Pancreas (tissue), 10 donors: Measurements from ENCODE around the gene IQGAP1. TPM values are rescaled to one million over a fixed set of nuclear protein-coding genes. Genes with fewer than 3 reads are reported as not detected.
A peak's percentile ranks its signal among the peaks of the same experiment; 100 is the strongest.

Experiments used
- ATAC-seq, 4 donors: fragments of 200-7000 bp; cut with Tn5 transposase; one replicate each; pipeline versions ENCODE4 v1.8.0 to v1.9.1; 2020; ENCODE audit warnings: mild to moderate bottlenecking in 4 of 4, moderate library complexity in 4 of 4
- DNase-seq, 6 donors: peaks; one replicate each; pipeline ENCODE4 v3.0.0-alpha.2; 2020
- FAIRE-seq: peaks from 2 replicates; lab custom pipeline; 2012; peaks lifted over from hg19 to GRCh38; lab: Jason Lieb, UNC
- H3K27ac ChIP-seq, 4 donors: fragments of 200-600 bp; sonication (generic); 1 replicate in 3 of 4; 2 replicates in 1 of 4; pipeline versions ENCODE4 v1.5.0 to v1.8.0; 2020
- H3K27me3 ChIP-seq, 4 donors: fragments of 200-600 bp; one replicate each; pipeline ENCODE4 v1.8.0; 2021
- H3K36me3 ChIP-seq, 3 donors: fragments of 200-600 bp; sonication (generic) in 1 of 3; one replicate each; pipeline versions ENCODE4 v1.5.0 to v1.8.0; 2020 to 2021
- H3K4me1 ChIP-seq, 3 donors: fragments of 200-600 bp; one replicate each; pipeline ENCODE4 v1.8.0; 2021
- H3K4me3 ChIP-seq, 4 donors: fragments of 200-600 bp; sonication (generic) in 2 of 4; one replicate each; pipeline versions ENCODE4 v1.5.0 to v1.8.0; 2020 to 2021
- H3K9me3 ChIP-seq, 4 donors: fragments of 200-600 bp; one replicate each; pipeline ENCODE4 v1.8.0; 2021
- WGBS, 2 donors: extraction: QIAGEN DNeasy Blood & Tissue Kit; methylation state at CpG; one replicate each; pipeline ENCODE4 v1.1.7; 2013; 5-methylcytosine and 5-hydroxymethylcytosine counted together
- intact Hi-C, 3 donors: fragments of 100-400 bp; cut with DNase I; formaldehyde crosslinking; loops; one replicate each; pipeline versions ENCODE4 v1.11.1 to v1.14.2; 2022
- polyA plus RNA-seq, 2 donors: library from polyadenylated mRNA; stranded (reverse); fragments of 200-250 nt; gene quantifications; one replicate each; pipeline ENCODE4 v1.2.3, GENCODE V29; 2013
- total RNA-seq, 6 donors: library from RNA; stranded (reverse); fragmentation: NEBNext Ultra II Directional in 4 of 6; extraction: Animal tissue kit (Norgen Biotek cat#: 25700) in 4 of 6; gene quantifications; one replicate each; pipeline versions ENCODE4 v1.2.1 to v1.2.4, GENCODE V29; 2021 to 2023
- TF ChIP-seq, protein P1 (sequence below), 4 donors: fragments of 200-600 bp; sonication (generic) in 3 of 4; IDR thresholded peaks; one replicate each; pipeline versions ENCODE4 v1.5.0 to v1.8.0; 2021; ENCODE audit warnings: antibody characterized with exemption in 4 of 4
- donor health status: healthy with polysubstance abuse.
- donor health status: DM: no; HTN: no; CAD: no; lungs with moderate emphysema.
- donor health status: DM: no; HTN: no; CAD: no.
- donor health status: control.
- donor health status: control.
- donor health status: Bipolar disorder and iron deficiency.
- donor health status: DM: yes; HTN: yes; CAD: no.
- donor health status: DM: no; HTN: no; CAD: no.
- donor health status: DM: no; HTN: no; CAD: no.
- donor health status: DM: yes; HTN: yes; CAD: no.

Gene IQGAP1
- total and polyA plus RNA-seq, 8 donors, result 20.6 to 103 (median 43.3) TPM

DNA sequence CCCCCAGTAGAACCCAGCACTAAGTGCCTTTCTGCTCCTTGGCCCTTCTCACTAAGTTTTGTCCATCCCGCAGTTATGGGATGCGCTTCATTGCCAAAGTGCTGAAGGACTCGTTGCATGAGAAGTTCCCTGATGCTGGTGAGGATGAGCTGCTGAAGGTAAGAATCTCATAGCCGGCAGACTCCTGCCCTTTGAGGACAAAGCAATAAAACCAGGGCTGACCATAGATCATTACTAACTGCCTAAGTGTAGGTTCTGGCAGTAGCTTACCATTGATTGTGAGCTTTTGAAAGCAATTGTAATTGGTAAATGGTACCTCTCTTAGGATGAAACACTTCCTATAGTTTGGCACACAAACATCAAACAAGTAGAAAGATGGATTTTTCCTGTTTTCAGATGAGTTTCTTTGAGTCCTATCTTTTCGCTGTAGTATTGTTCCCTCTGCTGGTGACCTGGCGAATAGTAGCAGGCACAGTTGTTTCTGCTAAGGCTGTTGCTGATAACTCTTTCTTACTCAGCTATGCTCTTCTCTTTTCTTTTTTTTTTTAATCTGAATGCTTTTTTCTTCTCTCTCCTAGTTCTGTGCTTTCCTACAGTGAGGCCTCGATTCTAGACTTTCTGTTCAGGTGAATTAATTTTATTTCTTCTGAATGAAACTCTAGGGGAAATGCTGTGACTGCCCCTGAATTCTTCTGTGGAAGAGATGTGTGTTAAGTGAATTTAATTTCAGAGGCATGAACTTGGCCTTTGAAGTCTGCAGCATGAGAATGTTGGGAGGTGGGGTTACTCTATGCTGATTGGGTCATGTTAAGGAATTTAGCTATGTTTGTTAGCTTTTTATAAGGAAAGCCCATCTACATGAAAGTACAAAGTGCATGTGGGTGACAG, 94.3 kb downstream of the IQGAP1 start:
- peaks cover 11 to 61% (median 19%) of the 10 kb centered on the region in 3 donors for H3K36me3 ChIP-seq
- WGBS, 2 donors, result 50% methylated on average over 7 of the region's 7 CpGs
- TF ChIP-seq, protein P1, sequence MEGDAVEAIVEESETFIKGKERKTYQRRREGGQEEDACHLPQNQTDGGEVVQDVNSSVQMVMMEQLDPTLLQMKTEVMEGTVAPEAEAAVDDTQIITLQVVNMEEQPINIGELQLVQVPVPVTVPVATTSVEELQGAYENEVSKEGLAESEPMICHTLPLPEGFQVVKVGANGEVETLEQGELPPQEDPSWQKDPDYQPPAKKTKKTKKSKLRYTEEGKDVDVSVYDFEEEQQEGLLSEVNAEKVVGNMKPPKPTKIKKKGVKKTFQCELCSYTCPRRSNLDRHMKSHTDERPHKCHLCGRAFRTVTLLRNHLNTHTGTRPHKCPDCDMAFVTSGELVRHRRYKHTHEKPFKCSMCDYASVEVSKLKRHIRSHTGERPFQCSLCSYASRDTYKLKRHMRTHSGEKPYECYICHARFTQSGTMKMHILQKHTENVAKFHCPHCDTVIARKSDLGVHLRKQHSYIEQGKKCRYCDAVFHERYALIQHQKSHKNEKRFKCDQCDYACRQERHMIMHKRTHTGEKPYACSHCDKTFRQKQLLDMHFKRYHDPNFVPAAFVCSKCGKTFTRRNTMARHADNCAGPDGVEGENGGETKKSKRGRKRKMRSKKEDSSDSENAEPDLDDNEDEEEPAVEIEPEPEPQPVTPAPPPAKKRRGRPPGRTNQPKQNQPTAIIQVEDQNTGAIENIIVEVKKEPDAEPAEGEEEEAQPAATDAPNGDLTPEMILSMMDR (IDR thresholded peaks at IDR 0.05), result peak in 3 of 4 donors; percentile 39 to 60 (median 40)

DNA sequence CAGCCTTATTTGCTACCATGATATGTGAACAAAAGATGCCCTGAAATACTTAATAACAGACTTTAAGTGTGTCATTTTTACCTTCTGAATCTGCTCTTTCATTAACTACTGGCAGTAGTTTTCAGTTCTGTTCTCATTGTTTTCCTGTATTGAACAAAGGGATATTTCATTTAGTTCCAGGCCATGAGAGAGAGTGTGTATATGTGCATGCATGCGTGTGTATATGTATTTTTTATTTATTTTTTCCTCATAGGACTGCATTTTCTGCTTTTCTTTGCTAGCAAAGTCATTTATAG, 94.9 kb downstream of the IQGAP1 start:
- no peak for DNase-seq
- TF ChIP-seq, protein P1 (IDR thresholded peaks at IDR 0.05), result no peak
- ATAC-seq, result no peak
- Histone ChIP-seq H3K36me3 (peaks cover 11 to 61% (median 23%) of the 10 kb centered on the region in 3 donors), H3K4me3 (no peak overlapping the region), H3K27me3 (no peaks in the 10 kb centered on the region), H3K9me3 (no peaks in the 10 kb centered on the region), H3K27ac (no peak overlapping the region), H3K4me1 (peaks cover 0 to 19% (median 13%) of the 10 kb centered on the region in 3 donors)
- WGBS, 2 donors, result 43 to 64% methylated on average over 1 of the region's 1 CpG
- intact Hi-C loops, result loop anchor here in 2 of 3 donors (5.0 to 10.0 kb wide), 2 partner anchors 158 to 161 kb away; no protein-coding TSS in a partner anchor
- no peak for FAIRE-seq

More for the DNA sequence above, 94.3 kb downstream of the IQGAP1 start:
- no peak for FAIRE-seq
- Histone ChIP-seq H3K27me3 (no peaks in the 10 kb centered on the region), H3K4me1 (peaks cover 0 to 20% (median 13%) of the 10 kb centered on the region in 3 donors), H3K9me3 (no peaks in the 10 kb centered on the region), H3K4me3 (no peak overlapping the region), H3K27ac (no peak overlapping the region)
- ATAC-seq, result peak in 3 of 4 donors; percentile 34 to 66 (median 50)
- intact Hi-C loops, result loop anchor here in 2 of 3 donors (5.0 to 10.0 kb wide), 2 partner anchors 158 to 160 kb away; no protein-coding TSS in a partner anchor
- DNase-seq, result peak in 2 of 6 donors; percentile 17 to 62

DNA sequence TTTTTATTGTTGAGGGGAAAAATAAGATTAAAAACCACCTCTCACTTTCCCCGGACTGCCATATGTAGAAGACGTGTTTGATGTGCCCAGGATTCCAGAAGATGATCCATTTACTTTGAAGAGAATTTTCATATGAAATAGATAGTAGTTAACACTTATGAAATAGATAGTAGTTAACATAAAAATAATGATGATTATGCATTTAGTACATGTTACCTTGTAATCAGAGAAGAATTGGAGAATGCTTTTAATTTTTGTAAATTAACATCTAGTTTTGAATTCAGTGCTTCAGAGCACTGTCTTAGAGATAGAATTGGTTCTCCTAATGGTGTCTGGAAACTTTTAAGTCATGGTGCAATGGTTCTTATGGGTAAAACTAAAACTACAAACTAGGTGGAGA, 95.6 kb downstream of the IQGAP1 start:
- intact Hi-C loops, result loop anchor here in 2 of 3 donors (5.0 to 10.0 kb wide), 2 partner anchors 159 to 161 kb away; no protein-coding TSS in a partner anchor
- H3K36me3 ChIP-seq, result peaks cover 11 to 59% (median 23%) of the 10 kb centered on the region in 3 donors
- H3K4me3 ChIP-seq, result no peak overlapping the region
- no peaks in the 10 kb centered on the region for H3K27me3 ChIP-seq
- DNase-seq (no peak), ATAC-seq (no peak), FAIRE-seq (no peak)
- no peak overlapping the region for H3K27ac ChIP-seq
- TF ChIP-seq, protein P1 (IDR thresholded peaks at IDR 0.05), result no peak
- H3K4me1 ChIP-seq, result peaks cover 0 to 12% (median 8%) of the 10 kb centered on the region in 3 donors
- no peaks in the 10 kb centered on the region for H3K9me3 ChIP-seq
- WGBS, 2 donors, result 92 to 93% methylated on average over 2 of the region's 2 CpGs

DNA sequence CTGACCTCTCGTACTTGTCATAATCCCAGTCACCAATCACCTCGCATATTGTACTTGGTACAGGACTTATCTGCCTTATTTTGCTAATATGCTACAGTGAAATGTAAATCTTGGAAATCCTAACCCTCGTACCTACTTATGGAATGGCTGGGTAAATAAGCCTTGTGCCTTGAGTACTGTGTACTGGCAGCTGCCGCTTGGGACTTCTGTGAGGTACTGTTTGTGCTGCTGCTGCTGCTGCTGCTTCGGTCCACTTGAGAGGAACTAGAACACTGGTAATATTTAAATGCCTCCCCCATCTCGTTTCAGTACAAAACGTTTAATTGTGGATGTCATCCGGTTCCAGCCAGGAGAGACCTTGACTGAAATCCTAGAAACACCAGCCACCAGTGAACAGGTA, 99.1 kb downstream of the IQGAP1 start:
- DNase-seq (no peak), ATAC-seq (no peak), FAIRE-seq (no peak)
- 90 to 92% methylated on average over 8 of the region's 8 CpGs for WGBS, 2 donors
- TF ChIP-seq, protein P1 (IDR thresholded peaks at IDR 0.05), result no peak
- no peak overlapping the region for H3K27ac ChIP-seq
- H3K4me1 ChIP-seq, result no peaks in the 10 kb centered on the region
- no peaks in the 10 kb centered on the region for H3K9me3 ChIP-seq
- H3K4me3 ChIP-seq, result no peak overlapping the region
- peaks cover 11 to 75% (median 27%) of the 10 kb centered on the region in 3 donors for H3K36me3 ChIP-seq
- H3K27me3 ChIP-seq, result no peaks in the 10 kb centered on the region
- intact Hi-C loops, result loop anchor here in 1 of 3 donors (10.0 kb wide), 1 partner anchor 162 kb away; no protein-coding TSS in a partner anchor
